ENCODE data around the gene SCMH1.
A peak's percentile ranks its signal among the peaks of the same experiment; 100 is the strongest.

SCMH1 gene

DNA sequence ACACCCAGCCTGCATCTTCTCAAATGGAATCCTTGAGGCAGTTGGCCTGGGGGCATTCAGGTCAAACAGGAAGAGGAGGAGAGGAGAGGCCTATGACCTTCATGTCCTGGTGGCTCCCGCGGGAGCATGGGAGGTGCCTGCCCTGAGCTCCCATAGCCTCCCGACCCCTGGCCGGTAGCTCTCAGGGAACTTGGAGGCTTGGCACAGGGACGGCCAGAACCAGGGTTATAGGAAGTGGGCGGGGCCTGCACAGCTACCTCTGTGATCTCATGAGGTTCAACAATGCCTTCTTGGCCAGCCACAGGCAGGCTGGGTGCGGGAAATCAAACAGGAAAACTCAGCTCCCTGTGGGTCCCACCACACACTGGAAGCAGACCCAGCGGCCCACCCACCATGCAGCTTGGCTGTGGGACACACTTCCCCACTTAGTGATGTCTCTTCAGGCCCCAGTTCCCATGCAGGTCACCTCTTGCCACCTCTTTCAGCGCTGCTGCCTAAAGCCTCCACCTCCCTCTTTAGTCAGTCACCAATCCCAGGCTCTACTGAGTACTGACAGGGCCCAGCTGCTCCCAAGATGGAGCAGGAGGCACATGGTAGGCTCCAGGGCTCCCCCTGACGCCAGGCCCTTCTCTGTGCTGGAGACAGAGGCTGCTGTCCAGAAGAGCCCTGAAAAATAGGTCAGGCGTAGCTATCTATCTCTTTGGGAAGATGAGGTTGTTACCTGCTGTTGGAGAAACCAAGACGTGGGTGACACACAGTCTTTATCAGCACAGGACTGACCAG is 220.4 kb downstream of the SCMH1 start, which contains the start of gene SLFNL1 (continued):
- TF ChIP-seq, protein P1, sequence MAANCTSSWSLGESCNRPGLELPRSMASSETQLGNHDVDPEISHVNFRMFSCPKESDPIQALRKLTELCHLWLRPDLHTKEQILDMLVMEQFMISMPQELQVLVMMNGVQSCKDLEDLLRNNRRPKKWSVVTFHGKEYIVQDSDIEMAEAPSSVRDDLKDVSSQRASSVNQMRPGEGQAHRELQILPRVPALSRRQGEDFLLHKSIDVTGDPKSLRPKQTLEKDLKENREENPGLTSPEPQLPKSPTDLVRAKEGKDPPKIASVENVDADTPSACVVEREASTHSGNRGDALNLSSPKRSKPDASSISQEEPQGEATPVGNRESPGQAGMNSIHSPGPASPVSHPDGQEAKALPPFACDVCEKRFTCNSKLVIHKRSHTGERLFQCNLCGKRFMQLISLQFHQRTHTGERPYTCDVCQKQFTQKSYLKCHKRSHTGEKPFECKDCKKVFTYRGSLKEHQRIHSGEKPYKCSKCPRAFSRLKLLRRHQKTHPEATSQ (tag by site-specific recombination; IDR thresholded peaks at IDR 0.05) = no peak
- TF ChIP-seq, protein P2, sequence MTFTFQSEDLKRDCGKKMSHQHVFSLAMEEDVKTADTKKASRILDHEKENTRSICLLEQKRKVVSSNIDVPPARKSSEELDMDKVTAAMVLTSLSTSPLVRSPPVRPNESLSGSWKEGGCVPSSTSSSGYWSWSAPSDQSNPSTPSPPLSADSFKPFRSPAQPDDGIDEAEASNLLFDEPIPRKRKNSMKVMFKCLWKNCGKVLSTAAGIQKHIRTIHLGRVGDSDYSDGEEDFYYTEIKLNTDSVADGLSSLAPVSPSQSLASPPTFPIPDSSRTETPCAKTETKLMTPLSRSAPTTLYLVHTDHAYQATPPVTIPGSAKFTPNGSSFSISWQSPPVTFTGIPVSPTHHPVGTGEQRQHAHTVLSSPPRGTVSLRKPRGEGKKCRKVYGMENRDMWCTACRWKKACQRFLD (tag by site-specific recombination; IDR thresholded peaks at IDR 0.05) = no peak
- TF ChIP-seq SP2 (tag by site-specific recombination; IDR thresholded peaks at IDR 0.05) = no peak
- TF ChIP-seq, protein P3, sequence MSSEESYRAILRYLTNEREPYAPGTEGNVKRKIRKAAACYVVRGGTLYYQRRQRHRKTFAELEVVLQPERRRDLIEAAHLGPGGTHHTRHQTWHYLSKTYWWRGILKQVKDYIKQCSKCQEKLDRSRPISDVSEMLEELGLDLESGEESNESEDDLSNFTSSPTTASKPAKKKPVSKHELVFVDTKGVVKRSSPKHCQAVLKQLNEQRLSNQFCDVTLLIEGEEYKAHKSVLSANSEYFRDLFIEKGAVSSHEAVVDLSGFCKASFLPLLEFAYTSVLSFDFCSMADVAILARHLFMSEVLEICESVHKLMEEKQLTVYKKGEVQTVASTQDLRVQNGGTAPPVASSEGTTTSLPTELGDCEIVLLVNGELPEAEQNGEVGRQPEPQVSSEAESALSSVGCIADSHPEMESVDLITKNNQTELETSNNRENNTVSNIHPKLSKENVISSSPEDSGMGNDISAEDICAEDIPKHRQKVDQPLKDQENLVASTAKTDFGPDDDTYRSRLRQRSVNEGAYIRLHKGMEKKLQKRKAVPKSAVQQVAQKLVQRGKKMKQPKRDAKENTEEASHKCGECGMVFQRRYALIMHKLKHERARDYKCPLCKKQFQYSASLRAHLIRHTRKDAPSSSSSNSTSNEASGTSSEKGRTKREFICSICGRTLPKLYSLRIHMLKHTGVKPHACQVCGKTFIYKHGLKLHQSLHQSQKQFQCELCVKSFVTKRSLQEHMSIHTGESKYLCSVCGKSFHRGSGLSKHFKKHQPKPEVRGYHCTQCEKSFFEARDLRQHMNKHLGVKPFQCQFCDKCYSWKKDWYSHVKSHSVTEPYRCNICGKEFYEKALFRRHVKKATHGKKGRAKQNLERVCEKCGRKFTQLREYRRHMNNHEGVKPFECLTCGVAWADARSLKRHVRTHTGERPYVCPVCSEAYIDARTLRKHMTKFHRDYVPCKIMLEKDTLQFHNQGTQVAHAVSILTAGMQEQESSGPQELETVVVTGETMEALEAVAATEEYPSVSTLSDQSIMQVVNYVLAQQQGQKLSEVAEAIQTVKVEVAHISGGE (tag by site-specific recombination; conservative IDR thresholded peaks at IDR 0.05; ENCODE audit: low read depth) = no peak
- peak; percentile 59; the same call in 1 of the 2 replicates for TF ChIP-seq KLF9 (tag by site-specific recombination; IDR thresholded peaks at IDR 0.05; ENCODE audit: low read depth)
- no peak for TF ChIP-seq HOXC10 (CRISPR knock-in tag; IDR thresholded peaks at IDR 0.05)
- TF ChIP-seq ZFP69B (tag by site-specific recombination; IDR thresholded peaks at IDR 0.05) = peak; percentile 90
- TF ChIP-seq ZNF777 (tag by site-specific recombination; IDR thresholded peaks at IDR 0.05; ENCODE audit: borderline replicate concordance) = no peak
- no peak for TF ChIP-seq ZNF169 (tag by site-specific recombination; IDR thresholded peaks at IDR 0.05)
- peak; percentile 82 for TF ChIP-seq ZBTB48 (tag by site-specific recombination; IDR thresholded peaks at IDR 0.05)
- TF ChIP-seq ZNF324 (tag by site-specific recombination; IDR thresholded peaks at IDR 0.05) = no peak
- TF ChIP-seq KLF1 (tag by site-specific recombination; IDR thresholded peaks at IDR 0.05) = no peak
- TF ChIP-seq, protein P4, sequence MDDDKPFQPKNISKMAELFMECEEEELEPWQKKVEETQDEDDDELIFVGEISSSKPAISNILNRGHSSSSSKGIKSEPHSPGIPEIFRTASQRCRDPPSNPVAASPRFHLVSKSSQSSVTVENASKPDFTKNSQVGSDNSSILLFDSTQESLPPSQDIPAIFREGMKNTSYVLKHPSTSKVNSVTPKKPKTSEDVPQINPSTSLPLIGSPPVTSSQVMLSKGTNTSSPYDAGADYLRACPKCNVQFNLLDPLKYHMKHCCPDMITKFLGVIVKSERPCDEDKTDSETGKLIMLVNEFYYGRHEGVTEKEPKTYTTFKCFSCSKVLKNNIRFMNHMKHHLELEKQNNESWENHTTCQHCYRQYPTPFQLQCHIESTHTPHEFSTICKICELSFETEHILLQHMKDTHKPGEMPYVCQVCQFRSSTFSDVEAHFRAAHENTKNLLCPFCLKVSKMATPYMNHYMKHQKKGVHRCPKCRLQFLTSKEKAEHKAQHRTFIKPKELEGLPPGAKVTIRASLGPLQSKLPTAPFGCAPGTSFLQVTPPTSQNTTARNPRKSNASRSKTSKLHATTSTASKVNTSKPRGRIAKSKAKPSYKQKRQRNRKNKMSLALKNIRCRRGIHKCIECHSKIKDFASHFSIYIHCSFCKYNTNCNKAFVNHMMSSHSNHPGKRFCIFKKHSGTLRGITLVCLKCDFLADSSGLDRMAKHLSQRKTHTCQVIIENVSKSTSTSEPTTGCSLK (tag by site-specific recombination; IDR thresholded peaks at IDR 0.05) = no peak
- no peak for TF ChIP-seq KLF10 (tag by site-specific recombination; IDR thresholded peaks at IDR 0.05)

DNA sequence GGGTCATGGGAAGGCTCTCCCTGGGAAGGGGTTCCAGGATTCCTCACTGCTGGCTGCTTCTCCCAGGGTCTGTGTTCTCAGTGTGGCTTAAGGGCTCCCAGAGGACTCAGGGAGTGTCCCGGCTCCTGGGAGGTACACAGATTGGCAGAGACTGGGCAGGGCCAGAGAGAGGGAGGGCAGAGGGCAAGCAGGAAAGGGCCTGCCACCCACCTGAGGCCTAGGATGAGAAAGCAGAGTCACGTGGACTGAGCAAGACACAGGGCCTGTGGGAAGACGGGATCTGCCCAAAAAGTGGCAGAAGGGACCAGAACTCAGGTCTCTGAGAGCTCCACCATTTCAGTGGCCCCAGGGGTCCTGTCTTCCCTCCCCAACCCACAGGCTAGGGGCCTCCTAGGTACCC is 221.5 kb downstream of the SCMH1 start:
- Histone ChIP-seq H3K4me3 (ENCODE audit: low read depth, low read length) (no peak overlapping the region), H3K27ac (ENCODE audit: extremely low read depth, low read depth, low read length) (no peak overlapping the region; the same call in 1 of the 2 replicates), H3K9me3 (ENCODE audit: control insufficient read depth, insufficient read depth, low read depth, low read length) (no peaks in the 10 kb centered on the region), H3K4me1 (ENCODE audit: control insufficient read depth, insufficient read depth, low read length) (no peaks in the 10 kb centered on the region), H3K36me3 (ENCODE audit: control insufficient read depth in 2 of 2, insufficient read depth in 1 of 2, low read length in 2 of 2) (peaks cover 0 to 63% of the 10 kb centered on the region in 2 experiments; a peak in 1 of 3 replicates)
- CTCF ChIA-PET = interaction anchor here (0.6 kb wide), 1 partner anchor 494 kb away, joined by 3 read pairs; no protein-coding TSS in a partner anchor
- POLR2A ChIA-PET = no interaction called here
- TF ChIP-seq, protein P5, sequence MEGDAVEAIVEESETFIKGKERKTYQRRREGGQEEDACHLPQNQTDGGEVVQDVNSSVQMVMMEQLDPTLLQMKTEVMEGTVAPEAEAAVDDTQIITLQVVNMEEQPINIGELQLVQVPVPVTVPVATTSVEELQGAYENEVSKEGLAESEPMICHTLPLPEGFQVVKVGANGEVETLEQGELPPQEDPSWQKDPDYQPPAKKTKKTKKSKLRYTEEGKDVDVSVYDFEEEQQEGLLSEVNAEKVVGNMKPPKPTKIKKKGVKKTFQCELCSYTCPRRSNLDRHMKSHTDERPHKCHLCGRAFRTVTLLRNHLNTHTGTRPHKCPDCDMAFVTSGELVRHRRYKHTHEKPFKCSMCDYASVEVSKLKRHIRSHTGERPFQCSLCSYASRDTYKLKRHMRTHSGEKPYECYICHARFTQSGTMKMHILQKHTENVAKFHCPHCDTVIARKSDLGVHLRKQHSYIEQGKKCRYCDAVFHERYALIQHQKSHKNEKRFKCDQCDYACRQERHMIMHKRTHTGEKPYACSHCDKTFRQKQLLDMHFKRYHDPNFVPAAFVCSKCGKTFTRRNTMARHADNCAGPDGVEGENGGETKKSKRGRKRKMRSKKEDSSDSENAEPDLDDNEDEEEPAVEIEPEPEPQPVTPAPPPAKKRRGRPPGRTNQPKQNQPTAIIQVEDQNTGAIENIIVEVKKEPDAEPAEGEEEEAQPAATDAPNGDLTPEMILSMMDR (tag by site-specific recombination; IDR thresholded peaks at IDR 0.05) = no peak
- TF ChIP-seq GLIS1 (tag by site-specific recombination; IDR thresholded peaks at IDR 0.05) (peak; percentile 65; the same call in 1 of the 2 replicates), ZBTB48 (tag by site-specific recombination; IDR thresholded peaks at IDR 0.05) (peak; percentile 36; the same call in 1 of the 2 replicates), ZFHX2 (tag by site-specific recombination; conservative IDR thresholded peaks at IDR 0.05) (0 out of 2 replicates have a peak, but pooled peaks have one; percentile 20), IKZF3 (tag by site-specific recombination; IDR thresholded peaks at IDR 0.05) (no peak), ZNF596 (tag by site-specific recombination; IDR thresholded peaks at IDR 0.05) (no peak), ZNF426 (tag by site-specific recombination; IDR thresholded peaks at IDR 0.05) (no peak), GLI4 (tag by site-specific recombination; IDR thresholded peaks at IDR 0.05) (no peak)
- TF ChIP-seq, protein P6, sequence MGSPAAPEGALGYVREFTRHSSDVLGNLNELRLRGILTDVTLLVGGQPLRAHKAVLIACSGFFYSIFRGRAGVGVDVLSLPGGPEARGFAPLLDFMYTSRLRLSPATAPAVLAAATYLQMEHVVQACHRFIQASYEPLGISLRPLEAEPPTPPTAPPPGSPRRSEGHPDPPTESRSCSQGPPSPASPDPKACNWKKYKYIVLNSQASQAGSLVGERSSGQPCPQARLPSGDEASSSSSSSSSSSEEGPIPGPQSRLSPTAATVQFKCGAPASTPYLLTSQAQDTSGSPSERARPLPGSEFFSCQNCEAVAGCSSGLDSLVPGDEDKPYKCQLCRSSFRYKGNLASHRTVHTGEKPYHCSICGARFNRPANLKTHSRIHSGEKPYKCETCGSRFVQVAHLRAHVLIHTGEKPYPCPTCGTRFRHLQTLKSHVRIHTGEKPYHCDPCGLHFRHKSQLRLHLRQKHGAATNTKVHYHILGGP (tag by site-specific recombination; IDR thresholded peaks at IDR 0.05) = no peak
- TF ChIP-seq, protein P7, sequence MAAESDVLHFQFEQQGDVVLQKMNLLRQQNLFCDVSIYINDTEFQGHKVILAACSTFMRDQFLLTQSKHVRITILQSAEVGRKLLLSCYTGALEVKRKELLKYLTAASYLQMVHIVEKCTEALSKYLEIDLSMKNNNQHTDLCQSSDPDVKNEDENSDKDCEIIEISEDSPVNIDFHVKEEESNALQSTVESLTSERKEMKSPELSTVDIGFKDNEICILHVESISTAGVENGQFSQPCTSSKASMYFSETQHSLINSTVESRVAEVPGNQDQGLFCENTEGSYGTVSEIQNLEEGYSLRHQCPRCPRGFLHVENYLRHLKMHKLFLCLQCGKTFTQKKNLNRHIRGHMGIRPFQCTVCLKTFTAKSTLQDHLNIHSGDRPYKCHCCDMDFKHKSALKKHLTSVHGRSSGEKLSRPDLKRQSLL (tag by site-specific recombination; IDR thresholded peaks at IDR 0.05) = no peak
